GM12878 (cell line): ENCODE results near the gene UBAP2. TPM values are rescaled to one million over a fixed set of nuclear protein-coding genes. Genes with fewer than 3 reads are reported as not detected.
A peak's percentile ranks its signal among the peaks of the same experiment; 100 is the strongest.

Source experiments
- ATAC-seq: fragments of 200-7000 bp; cut with Tn5 transposase; 3 replicates; pipeline ENCODE4 v1.9.1; 2020; ENCODE audit warnings: mild to moderate bottlenecking, moderate library complexity
- BruUV-seq: library from RNA; stranded (reverse); fragments of 400-500 nt; replicated peaks from 2 replicates; lab custom pipeline; 2021; lab: Mats Ljungman, UMichigan
- CTCF ChIA-PET: fragments of 300-600 bp; sonication (Branson Sonifier 250); formaldehyde crosslinking; extraction: SDS; loops from one replicate; lab custom pipeline; 2021; ENCODE audit warnings: inconsistent platforms; lab: Yijun Ruan, JAX
- POLR2A ChIA-PET: fragments of 350-600 bp; formaldehyde crosslinking; extraction: SDS; loops from one replicate; lab custom pipeline; 2021; ENCODE audit warnings: inconsistent platforms; lab: Charles Lee
- RAD21 ChIA-PET: fragments of 300-600 bp; sonication (Branson Sonifier 250); formaldehyde crosslinking; loops from one replicate; lab custom pipeline; 2023; ENCODE audit warnings: antibody characterized with exemption; ENCODE audit not compliant: unreplicated experiment; lab: Charles Lee
- SMC1A ChIA-PET: fragments of 300-600 bp; sonication (Branson Sonifier 250); formaldehyde crosslinking; loops from one replicate; lab custom pipeline; 2023; ENCODE audit not compliant: unreplicated experiment, uncharacterized antibody; lab: Charles Lee
- DNase-seq: peaks from one replicate; pipeline ENCODE4 v3.0.0-alpha.2; 2011; ENCODE audit warnings: low read depth, low spot score
- FAIRE-seq: peaks from 3 replicates; lab custom pipeline; 2011; peaks lifted over from hg19 to GRCh38; lab: Jason Lieb, UNC
- H2AFZ ChIP-seq: 2 replicates; pipeline ENCODE4 v1.6.0; 2011; ENCODE audit warnings: low read depth, low read length, control low read depth; ENCODE audit not compliant: control insufficient read depth
- H3K27ac ChIP-seq: 2 replicates; pipeline ENCODE4 v1.5.1; 2011; ENCODE audit warnings: control low read depth; ENCODE audit not compliant: control insufficient read depth, insufficient read depth
- H3K27me3 ChIP-seq, 2 experiments: replicated peaks in 1 of 2; 2 replicates each; pipeline versions ENCODE4 v1.6.0 to v1.6.1; 2011; ENCODE audit warnings: low read length in 1 of 2; ENCODE audit not compliant: control insufficient read depth in 2 of 2, insufficient read depth in 2 of 2
- H3K36me3 ChIP-seq, 2 experiments: 2 replicates each; pipeline ENCODE4 v1.5.1; 2011; ENCODE audit warnings: low read length in 1 of 2; ENCODE audit not compliant: control insufficient read depth in 2 of 2, insufficient read depth in 2 of 2
- H3K4me1 ChIP-seq: 2 replicates; pipeline ENCODE4 v1.6.1; 2011; ENCODE audit warnings: mild to moderate bottlenecking, low read length, moderate library complexity, mixed read lengths; ENCODE audit not compliant: control insufficient read depth, insufficient read depth
- H3K4me2 ChIP-seq: 2 replicates; pipeline ENCODE4 v1.6.0; 2011; ENCODE audit warnings: control low read depth; ENCODE audit not compliant: control insufficient read depth, insufficient read depth
- H3K4me3 ChIP-seq: fragments of 200-600 bp; sonication (generic); 2 replicates; pipeline ENCODE4 v1.5.1; 2016
- H3K79me2 ChIP-seq: 2 replicates; pipeline ENCODE4 v1.6.0; 2011; ENCODE audit warnings: low read length; ENCODE audit not compliant: control insufficient read depth, insufficient read depth
- H3K9ac ChIP-seq: 2 replicates; pipeline ENCODE4 v1.8.0; 2011; ENCODE audit warnings: low read length, control low read depth, mixed read lengths; ENCODE audit not compliant: control insufficient read depth, insufficient read depth
- H3K9me3 ChIP-seq: replicated peaks from 3 replicates; pipeline ENCODE4 v1.5.1; 2011; ENCODE audit warnings: mild to moderate bottlenecking, low read length; ENCODE audit not compliant: control insufficient read depth, insufficient read depth
- H4K20me1 ChIP-seq: 2 replicates; pipeline ENCODE4 v1.6.0; 2011; ENCODE audit not compliant: control insufficient read depth, insufficient read depth
- HDGF ChIP-seq: fragments of 450-650 bp; IDR thresholded peaks from 2 replicates; pipeline ENCODE4 v1.6.1; 2016; ENCODE audit warnings: antibody characterized with exemption
- NFYA ChIP-seq: IDR thresholded peaks from 2 replicates; pipeline ENCODE4 v1.6.1; 2011; ENCODE audit warnings: low read depth, mild to moderate bottlenecking, low read length, improper control_type of control experiment, borderline replicate concordance
- NFYB ChIP-seq: IDR thresholded peaks from 2 replicates; pipeline ENCODE4 v1.6.1; 2011; ENCODE audit warnings: low read depth, mild to moderate bottlenecking, low read length, improper control_type of control experiment, moderate library complexity; ENCODE audit not compliant: insufficient read depth
- NKRF ChIP-seq: fragments of 450-650 bp; conservative IDR thresholded peaks from 2 replicates; pipeline ENCODE4 v1.6.1; 2017; ENCODE audit warnings: mild to moderate bottlenecking, moderate library complexity
- STAT1 ChIP-seq: fragments of 450-650 bp; conservative IDR thresholded peaks from 2 replicates; pipeline ENCODE4 v1.6.1; 2014; ENCODE audit warnings: antibody characterized with exemption, mild to moderate bottlenecking
- TCF7 ChIP-seq: IDR thresholded peaks from 2 replicates; pipeline ENCODE4 v1.6.1; 2014; ENCODE audit warnings: antibody characterized with exemption, borderline replicate concordance
- WRNIP1 ChIP-seq: IDR thresholded peaks from 2 replicates; pipeline ENCODE4 v1.6.1; 2011; ENCODE audit warnings: low read depth, low read length, improper control_type of control experiment, borderline replicate concordance
- WGBS: methylation state at CpG from one replicate; pipeline ENCODE4 v1.1.6; 2016; ENCODE audit warnings: low lambda C conversion rate; ENCODE audit not compliant: insufficient replicate concordance, insufficient coverage; ENCODE audit errors: missing lambda C conversion rate; 5-methylcytosine and 5-hydroxymethylcytosine counted together
- in situ Hi-C: fragments of 300-500 bp; cut with MboI; formaldehyde crosslinking; loops from 9 replicates; pipeline ENCODE4 v1.14.3; 2018; ENCODE audit warnings: mixed read lengths
- intact Hi-C: fragments of 100-400 bp; cut with micrococcal nuclease; formaldehyde crosslinking; loops from one replicate; pipeline ENCODE4 v1.14.2; 2022; ENCODE audit not compliant: unreplicated experiment
- polyA plus RNA-seq, 11 experiments: library from polyadenylated mRNA; depleted of rRNA in 4 of 11; unstranded in 6 of 11; stranded (reverse) in 5 of 11; fragments of >200 nt; fragmentation: Nextera tagmentation in 4 of 11; fragmentation: Illumina TruSeq in 1 of 11; extraction: Ambion mirVana in 4 of 11; extraction: Trizol in 1 of 11; gene quantifications; 1 replicate in 1 of 11; 2 replicates in 10 of 11; pipeline versions ENCODE4 v1.2.1 to v1.2.3, GENCODE V29; 2011 to 2016; ENCODE audit warnings: inconsistent platforms in 2 of 11, missing spikeins in 2 of 11, low read depth in 1 of 11
- total RNA-seq, 4 experiments: library from RNA; depleted of rRNA in 3 of 4; stranded (reverse); fragments of >200 nt in 3 of 4; fragmentation: Illumina TruSeq in 1 of 4; extraction: Trizol in 1 of 4; gene quantifications; 2 replicates each; pipeline versions ENCODE4 v1.2.1 to v1.2.3, GENCODE V29; 2013 to 2021

UBAP2 gene
- total and polyA plus RNA-seq, 10 of the 15 experiments (the other 5 are each of a cell fraction or from before 2014, with no cell fraction given) = 8.5 to 48.2 (median 28.1) TPM

GRCh38 chr9:33908114-33908513 lies 140.6 kb downstream of the UBAP2 start:
- BruUV-seq = no TSS peak
- in situ Hi-C loops = no loop called here

More at GRCh38 chr9:33908114-33908513, 140.6 kb downstream of the UBAP2 start:
- intact Hi-C loops = no loop called here
- ChIA-PET POLR2A (no interaction called here), RAD21 (no interaction called here), SMC1A (interaction anchor here (2.0 kb wide), 1 partner anchor 18 kb away, joined by 4 read pairs; no protein-coding TSS in a partner anchor), CTCF (interaction anchor here (0.6 to 1.0 kb wide), 2 partner anchors 12 to 343 kb away, joined by 3 read pairs; no protein-coding TSS in a partner anchor)
- peaks cover 0 to 10% of the 10 kb centered on the region in 2 experiments for H3K36me3 ChIP-seq
- H3K4me3 ChIP-seq = no peak overlapping the region
- H3K9ac ChIP-seq = no peak overlapping the region
- no peak overlapping the region for H3K4me2 ChIP-seq
- WGBS = 95% methylated on average over 3 of the region's 3 CpGs
- TF ChIP-seq NFYA (no peak), TCF7 (no peak), HDGF (no peak), STAT1 (no peak), NFYB (0 out of 2 replicates have a peak, but pooled peaks have one; percentile 34), NKRF (no peak), WRNIP1 (no peak)
- no peaks in the 10 kb centered on the region for H3K9me3 ChIP-seq
- DNase-seq = no peak
- H3K79me2 ChIP-seq = peaks cover 2% of the 10 kb centered on the region; the same call in 1 of the 2 replicates
- H2AFZ ChIP-seq = no peak overlapping the region
- no peak overlapping the region for H3K27ac ChIP-seq
- no peaks in the 10 kb centered on the region for H3K27me3 ChIP-seq
- no peaks in the 10 kb centered on the region for H3K4me1 ChIP-seq
- H4K20me1 ChIP-seq = no peaks in the 10 kb centered on the region; the same call in 1 of the 2 replicates
- no peak for ATAC-seq
- no peak for FAIRE-seq
